Upper lobe of left lung (tissue), 4 donors: ENCODE data around the gene SPATA17.

Experiments used
- CTCF ChIP-seq, 6 experiments: fragments of 450-650 bp in 4 of 6; fragments of 200-600 bp in 2 of 6; sonication (generic) in 2 of 6; IDR thresholded peaks; one replicate each; pipeline ENCODE4 v1.5.1; 2016 to 2019; ENCODE audit warnings: antibody characterized with exemption in 6 of 6
- POLR2A ChIP-seq, 4 donors: fragments of 450-650 bp; IDR thresholded peaks; one replicate each; pipeline ENCODE4 v1.5.1; 2016 to 2017; ENCODE audit warnings: antibody characterized with exemption in 4 of 4, mild to moderate bottlenecking in 2 of 4
- POLR2AphosphoS5 ChIP-seq, 2 donors: sonication (generic); formaldehyde crosslinking; IDR thresholded peaks; one replicate each; pipeline ENCODE4 v1.5.1; 2017; ENCODE audit warnings: antibody characterized with exemption in 2 of 2

- TF ChIP-seq CTCF (IDR thresholded peaks at IDR 0.05) (no peak), POLR2A (IDR thresholded peaks at IDR 0.05) (no peak), POLR2AphosphoS5 (IDR thresholded peaks at IDR 0.05) (no peak)
Observed at GRCh38 chr1:217910203-217910602, 279.1 kb downstream of the SPATA17 start.
